A673 (cell line): ENCODE measurements around the gene OBP2A.

Source experiments
- CTCF ChIP-seq: fragments of 300-800, 200-600 bp; sonication (generic); conservative IDR thresholded peaks from 2 replicates; pipeline ENCODE4 v1.5.1; 2017; ENCODE audit warnings: low read depth, mild to moderate bottlenecking, antibody characterized with exemption, low read length, moderate library complexity, mixed read lengths
- EZH2 ChIP-seq: fragments of 200-600 bp; sonication (generic); IDR thresholded peaks from 2 replicates; pipeline ENCODE4 v1.6.1; 2017; ENCODE audit warnings: borderline replicate concordance, low read depth, mild to moderate bottlenecking, mixed read lengths, antibody characterized with exemption, low read length; ENCODE audit not compliant: poor library complexity, severe bottlenecking

DNA sequence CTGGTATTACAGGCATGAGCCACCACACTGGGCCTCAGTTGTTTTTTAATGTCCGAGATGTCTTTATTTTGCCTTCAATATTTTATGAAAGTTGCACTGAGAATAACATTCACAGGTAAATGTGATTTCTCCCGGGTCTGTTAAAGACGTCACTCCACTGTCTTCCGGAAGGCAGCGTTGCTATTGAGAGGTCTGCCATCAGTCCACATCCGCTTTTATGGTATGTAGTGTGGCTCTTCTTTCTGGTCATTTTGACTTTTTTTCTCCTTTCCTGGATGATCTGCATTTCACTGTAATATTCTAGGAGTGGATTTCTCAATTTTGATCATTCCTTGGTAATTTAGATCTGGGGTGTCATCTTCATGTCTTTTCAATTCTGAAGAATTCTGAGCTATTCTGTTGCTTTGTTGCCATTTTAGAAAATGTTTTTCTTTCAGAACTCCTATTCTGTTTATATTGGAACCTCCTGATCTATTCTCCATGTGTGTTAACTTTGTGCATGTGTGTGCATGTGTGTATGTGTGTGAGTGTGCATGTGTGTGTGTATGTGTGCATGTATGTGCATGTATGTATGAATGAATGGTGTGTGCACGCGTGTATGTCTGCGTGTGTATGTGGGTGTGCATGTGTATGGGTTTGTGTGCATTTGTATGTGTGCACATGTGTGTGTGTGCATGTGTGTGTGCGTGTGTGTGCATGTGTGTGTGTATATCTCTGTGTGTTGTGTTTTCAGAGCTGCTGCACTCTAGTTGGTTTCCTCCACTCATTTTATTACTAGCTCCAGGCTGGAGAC lies 26.6 kb upstream of the OBP2A start:
- TF ChIP-seq CTCF (no peak), EZH2 (no peak)
